ENCODE results near the gene FRMD4A.

Gene FRMD4A

DNA sequence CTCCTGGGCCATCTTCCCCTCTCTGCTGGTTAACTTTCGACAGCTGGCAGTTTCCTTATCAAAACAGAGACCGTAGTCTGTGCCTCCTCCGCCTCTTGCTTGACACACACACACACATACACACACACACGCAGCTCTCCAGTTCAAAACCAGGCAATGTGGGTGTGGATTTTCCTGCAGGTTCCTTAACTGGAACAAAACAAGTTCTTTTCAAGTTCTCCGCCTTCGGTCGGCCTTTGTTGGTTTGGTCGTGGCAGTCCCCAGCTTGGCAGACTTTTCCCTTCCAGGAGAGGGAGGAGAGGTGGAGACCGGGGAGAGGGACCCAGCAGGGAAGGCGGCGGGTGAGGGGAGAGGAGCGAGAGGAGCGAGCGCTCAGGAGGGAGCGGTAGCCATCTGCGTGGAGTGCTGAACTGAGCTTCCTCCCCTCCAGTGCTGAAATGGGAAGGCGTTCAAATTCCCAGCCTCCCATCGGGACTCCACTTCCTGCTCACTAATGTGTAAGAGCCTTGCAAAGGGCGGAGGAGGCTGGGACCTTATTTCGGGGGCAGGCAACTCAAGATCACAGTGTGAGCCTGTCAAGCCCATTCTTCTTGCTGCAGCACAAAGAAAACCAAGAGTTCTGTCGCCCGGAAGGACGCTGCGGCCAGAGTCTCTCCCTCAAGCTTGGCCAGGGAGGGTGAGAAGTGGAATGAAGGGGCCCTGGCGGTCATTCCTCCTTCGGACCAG is 623.4 kb downstream of the FRMD4A start:
- DNase-seq: no peak

DNA sequence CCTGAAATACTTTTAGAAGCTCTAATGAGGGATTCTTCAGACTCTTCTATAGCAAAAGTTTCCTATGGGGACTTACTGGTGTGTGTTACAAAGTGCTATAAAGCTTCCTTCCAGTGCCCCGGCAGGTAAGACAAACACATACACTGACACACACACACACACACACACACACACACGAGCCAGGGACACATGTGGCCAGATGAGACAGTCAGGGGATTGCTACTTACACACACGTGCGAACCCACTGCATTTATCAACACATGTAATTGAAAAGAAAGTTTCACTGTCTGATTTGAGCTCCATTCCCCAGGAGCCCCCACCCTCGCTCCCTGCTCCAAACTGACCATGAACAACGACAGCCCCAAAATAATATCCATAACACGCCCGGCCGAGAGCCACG is 624.1 kb downstream of the FRMD4A start:
- no peak for DNase-seq

DNA sequence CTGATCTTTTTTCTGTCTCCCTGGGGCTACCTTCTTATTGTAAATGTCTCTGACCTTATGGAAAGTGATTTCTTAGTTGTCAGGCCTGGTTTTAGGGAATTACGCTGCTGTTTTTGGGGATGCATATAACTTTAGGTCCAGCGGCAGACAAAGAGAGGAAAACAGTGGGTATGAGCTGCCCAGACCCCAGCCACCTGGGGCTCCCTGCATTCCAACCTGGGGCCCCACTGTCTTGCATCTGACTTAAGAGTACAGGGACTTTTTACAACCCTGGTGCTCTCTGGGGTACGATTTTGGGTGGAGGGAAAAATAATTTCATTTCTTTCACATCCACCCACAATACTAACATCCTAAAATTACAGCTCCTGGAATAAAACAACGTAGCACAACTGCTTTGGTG is 624.5 kb downstream of the FRMD4A start:
- DNase-seq: no peak

DNA sequence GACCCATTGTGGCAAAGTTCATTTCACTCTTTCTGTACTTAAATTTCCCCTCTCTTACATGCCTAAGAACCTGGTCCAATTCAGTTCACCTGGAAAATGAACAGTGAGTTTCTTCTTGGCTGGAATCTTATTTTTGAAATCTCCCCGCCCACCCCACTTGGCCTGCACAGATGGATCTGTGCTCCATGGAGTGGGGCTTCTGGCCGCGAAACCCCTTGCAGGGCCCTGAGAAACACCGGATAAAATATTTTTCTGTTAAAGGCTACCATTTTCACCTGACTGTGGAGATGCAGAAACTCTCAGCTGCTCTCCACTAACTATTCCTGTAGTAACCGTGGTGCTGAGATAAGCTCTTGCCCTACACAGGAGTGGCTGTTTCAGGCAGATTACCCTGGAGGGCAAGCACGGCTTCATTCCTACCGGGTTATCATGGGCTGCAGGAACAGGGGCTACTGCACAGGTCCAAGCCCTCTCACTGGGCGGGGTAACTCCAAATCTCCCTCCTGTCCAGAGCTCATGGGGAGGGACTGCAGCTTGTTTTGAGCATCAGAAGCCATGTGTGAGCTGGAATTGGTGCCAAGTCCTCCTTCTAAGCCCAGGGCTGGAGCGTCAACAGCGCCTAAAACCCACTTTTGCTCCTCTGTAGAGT is 625.1 kb downstream of the FRMD4A start:
- DNase-seq: no peak

DNA sequence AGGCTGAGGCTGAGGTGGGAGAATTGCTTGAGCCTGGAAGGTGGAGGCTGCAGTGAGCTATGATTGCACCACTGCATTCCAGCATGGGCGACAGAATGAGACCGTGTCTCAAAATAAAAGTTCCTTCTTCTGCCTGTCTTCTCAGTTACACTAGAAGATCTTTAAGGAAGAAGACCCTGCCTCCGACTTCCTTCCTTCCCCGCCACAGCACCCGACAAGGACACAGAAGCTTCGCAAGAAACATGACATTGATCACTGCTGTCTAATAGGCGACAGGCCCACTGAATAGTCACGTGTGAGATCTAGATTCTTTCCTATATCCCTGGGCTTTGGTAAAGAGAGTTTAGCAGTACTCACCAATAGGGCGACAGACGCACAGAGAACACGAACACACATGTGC is 625.8 kb downstream of the FRMD4A start:
- no peak for DNase-seq

DNA sequence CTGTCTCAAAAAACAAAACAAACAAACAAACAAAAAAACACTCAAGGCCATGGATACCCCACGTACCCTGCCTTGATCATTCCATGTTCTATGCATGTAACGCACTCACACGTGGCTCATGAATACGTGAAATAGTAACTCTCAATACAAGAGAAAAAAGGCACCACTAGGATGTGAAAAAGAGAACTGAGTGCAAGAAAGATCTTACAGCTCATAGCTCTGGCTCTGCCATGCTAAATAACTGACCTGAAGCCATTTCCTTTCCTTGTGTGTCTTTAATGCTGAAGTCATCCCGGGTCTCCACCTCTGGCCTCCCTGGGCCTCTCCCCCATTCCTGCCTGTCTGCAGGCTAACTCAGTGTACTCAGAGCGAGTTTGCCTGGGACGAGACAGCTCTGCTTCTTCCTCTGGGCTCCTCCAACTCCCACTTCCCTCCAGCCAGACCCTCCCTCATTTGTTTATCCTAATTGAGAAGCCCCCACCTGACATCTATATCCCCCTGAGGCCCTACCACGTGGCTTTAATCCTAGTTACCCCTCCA is 626.7 kb downstream of the FRMD4A start:
- DNase-seq: no peak

DNA sequence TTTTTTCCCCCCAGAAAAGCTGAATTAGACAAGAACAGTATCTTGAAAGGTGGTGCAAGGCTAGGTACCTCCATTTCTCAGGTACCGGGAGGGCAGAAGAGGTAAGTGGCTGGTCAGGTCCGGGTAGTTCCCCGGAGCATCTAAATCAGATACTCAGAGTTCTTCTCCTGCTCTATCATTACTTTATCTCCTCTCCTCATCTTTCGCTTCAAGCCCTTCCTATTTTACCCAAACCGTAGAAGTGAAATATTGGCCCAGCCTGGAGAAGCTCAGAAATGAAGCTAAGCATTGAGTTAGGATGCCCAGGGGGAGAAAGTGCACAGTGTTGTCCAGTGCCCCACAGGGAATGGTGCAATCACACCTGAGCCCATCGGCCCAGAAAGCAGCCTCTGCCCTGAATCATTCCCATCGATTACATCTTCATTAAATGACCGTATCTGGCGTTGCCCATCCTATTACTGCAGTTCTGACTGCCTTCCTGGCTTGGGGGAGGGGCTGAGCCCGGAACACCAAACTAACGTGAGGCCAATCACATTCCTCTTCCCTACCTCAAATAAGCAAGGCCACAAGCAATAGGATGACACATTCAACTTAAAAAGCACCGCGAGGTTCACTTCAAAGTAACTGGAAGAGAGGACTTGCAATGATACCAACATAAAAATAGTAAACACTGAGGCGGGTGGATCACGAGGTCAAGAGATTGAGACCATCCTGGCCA is 627.5 kb downstream of the FRMD4A start:
- DNase-seq: no peak

DNA sequence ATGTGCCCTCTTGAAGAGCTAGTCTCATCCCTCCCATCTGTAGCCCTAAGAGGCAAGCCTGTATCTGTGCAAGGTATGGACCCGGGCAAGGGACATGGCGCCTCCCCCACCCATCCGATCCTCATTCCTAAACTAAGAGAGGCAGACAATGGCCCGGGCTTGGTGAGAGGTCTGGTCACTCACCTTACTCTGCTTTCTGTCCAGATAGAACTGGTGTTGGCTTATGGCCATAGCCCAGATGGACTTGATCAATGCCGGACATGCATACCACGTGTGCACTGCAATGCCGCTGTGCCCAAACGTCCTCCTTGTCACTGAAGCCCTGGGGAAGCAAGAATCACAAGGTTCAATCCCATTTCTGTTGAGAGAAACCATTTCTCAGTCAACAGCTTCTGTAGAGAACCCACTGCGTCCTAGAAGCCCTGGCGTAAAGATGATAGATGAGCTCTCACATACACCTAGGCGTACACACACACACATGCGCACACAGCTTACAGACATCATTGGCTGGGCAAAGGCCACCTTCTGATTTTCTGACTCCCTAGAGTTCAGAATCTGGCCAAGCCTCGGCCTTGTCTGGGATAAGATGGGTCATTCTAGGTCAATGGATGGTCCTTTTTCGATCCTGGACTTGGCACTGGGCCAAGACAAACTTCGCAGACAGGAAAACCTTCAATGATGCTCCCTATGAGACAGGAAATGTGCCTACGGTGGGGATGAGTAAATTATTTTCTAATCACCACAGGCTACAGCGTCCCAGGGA is 629.4 kb downstream of the FRMD4A start:
- no peak for DNase-seq

DNA sequence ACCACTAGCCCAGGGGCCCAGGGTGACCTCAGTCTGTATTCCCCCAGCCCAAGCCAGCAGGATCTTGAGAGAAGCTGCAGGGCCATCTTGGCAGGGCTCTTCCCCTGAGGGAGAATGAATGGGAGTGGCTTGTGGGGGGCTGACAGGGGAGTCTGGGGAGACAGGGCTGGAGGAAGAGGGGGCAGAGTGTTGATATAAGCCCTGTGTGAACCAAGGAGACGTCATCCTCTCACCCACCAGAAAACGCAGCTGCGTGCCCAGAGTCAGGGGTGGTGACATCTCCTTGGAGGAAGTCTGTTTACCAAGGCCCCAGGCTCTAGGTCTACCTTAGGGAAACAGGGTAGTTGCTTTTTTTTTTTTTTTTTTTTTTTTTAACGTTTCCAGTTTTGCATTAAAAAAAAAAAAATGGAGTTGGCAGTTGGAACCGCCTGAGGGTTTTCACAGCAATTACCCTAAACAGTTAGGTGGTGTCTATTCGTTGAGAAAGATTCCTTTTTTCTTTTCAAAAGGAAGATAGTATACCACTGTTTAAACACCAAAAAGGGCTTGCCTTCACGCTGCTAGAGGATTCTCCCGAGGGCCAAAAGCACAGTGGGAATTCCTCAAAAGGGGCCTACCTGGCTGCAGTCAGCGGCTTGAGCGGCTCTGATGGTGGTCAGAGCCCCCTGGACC is 630.1 kb downstream of the FRMD4A start:
- DNase-seq: no peak

DNA sequence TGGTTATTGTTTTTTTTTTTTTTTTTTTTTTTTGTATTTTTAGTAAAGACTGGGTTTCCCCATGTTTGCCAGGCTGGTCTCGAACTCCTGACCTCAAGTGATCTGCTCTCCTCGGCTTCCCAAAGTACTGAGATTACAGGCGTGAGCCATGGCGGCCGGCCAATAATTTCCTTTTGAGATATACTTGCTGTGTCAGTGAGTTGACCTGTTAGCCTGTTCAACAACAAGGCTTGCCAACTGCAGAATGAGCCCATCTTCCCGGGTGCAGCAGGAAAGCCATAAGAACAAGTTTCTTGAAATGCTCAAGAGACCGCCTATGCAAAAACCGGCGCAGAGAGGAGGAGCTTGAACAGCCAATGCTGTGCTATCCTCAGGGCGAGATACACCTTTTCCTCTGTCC is 631.5 kb downstream of the FRMD4A start:
- no peak for DNase-seq

DNA sequence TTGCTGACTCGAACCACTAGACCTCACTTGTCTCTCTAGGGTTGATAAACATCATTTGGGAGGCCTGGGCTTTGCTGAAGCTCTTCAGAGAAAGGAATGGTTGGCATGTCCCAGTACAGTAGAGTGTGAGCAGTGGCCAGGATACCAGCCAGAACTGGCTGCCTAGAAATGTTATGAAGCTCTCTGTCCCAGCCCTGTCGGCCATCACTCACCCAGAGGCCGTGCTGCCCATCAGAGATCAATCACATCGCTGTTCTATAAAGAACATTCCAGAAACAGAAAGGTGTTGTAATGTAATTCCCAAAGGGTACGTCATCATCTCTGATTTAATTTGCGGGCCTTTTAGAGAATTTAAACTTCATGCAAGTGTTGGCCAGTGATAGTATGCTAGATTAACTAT is 632.5 kb downstream of the FRMD4A start:
- DNase-seq: no peak

DNA sequence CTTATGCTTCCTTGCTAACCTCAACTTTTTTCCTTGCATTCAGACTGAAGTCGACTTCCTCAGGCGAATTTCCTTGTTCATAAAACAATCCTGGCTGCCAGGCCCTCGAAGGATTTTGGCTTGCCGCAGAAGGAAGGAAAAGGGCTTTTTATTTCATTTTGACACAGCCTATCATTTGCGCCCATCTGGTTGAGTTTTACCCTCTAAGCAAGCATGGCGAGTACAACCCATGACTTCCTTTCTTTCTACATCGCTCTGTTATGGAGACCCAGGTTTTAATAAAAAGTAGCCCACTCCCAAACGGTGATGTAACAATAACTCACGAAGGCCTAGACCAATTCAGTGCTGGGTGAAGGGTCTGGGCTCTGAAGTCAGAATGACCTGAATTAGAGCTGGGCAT is 634.7 kb downstream of the FRMD4A start:
- no peak for DNase-seq

DNA sequence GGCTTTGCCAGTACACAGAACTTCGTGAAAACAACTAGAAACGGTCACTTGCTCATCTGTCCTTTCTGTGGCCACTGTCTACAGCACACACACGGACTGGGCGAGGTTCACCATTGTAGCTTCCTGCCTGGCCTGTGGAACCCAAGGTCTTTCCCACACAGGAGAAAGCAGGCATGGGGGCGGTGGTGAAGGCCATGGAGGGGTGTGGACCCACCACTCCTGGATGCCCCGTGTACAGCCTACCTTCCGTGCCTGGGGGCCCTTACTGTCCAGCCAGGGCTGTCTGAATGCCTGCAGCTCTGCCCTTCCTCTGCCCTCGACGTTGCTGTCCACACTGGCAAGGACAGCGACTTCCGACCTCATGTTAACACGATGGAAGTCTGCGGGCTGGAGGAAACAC is 635.1 kb downstream of the FRMD4A start:
- no peak for DNase-seq

DNA sequence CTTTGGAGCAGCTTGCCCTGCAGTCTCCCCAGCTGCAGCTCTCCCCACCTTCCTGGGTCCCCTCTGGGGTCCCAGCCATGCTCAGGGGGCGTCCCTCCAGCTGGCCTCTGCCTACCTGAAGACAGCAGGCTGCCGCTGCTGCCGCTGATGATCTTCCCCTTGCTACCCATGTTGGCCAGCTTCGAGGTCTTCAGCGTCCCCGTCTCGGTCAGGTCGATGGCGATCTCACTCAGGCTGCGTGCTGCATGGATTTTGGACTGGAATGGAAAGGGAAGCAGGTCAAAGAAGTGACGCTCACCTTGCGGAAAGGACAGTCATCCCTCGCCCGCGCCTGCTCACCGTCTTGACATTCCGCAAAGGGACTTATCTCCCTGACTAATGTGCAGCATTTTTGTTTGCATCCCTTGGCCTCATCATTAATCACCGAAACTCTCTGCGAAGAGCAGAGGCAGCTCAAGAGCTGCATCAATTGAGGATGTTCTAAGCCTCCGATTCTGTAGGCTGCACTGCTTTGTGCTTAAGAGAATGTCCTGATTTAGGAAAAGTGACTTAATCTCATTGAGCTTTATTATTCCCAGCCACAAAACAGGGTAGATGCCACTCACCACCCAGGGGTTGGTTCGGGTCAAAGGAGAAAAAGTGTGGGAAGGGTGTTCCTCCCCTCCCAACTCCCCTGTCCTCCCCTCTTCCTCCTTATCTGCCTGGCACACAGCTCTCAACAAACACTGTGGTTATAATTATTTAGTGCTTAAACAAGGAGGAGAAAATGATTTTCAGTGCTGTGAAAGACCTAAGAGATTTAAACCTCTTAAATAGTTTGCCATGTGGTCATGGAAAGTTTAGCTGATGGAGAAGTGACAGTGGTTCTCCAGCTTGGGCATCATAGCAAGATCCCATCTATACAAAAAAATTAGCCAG is 636.7 kb downstream of the FRMD4A start:
- DNase-seq: no peak

DNA sequence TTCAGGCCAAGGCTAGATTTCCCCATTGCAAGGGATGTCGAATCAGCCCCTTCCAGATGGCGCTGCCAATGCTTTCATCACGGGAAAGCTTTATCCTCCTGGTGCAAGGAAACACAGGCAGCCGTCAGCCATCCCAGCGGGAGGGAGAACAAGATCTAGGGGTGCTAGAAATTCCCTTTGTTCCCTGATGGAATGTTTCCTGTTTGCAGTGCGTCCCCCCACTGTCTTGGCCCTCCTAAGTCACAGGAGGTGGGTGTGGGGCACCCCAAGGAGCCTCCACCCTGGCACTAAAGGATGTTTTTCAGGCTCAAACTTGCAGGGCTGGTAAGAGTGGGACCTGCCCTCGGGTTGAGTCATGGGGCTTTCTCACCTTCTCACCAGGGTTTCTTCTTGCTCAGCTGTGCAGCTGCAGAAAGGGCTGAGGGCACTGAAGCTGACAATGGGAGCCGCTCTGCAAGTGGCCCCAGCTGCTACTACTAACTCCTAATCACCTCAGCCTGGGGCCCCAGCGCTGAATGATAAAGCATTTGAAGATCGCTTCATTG is 640.4 kb downstream of the FRMD4A start:
- no peak for DNase-seq

DNA sequence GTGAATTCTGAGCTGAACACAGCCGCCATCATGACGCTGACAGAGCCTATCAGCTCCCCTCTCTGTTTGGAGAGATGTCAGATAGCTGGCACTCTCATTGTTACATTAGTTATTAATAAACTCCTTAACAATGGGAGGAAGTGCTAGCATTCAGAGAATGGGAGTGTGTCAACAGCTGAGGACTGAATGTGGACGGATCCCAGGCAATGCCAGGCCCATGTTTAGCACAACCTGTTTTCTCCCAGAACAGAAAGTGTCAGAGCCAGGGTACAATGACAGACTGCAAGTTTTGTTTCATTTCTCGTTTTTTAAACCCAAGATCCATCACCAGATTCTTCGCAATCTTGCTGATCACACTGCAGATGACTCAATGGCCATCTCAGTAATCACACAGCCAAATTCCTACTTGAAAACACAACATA is 644.4 kb downstream of the FRMD4A start:
- DNase-seq: no peak

DNA sequence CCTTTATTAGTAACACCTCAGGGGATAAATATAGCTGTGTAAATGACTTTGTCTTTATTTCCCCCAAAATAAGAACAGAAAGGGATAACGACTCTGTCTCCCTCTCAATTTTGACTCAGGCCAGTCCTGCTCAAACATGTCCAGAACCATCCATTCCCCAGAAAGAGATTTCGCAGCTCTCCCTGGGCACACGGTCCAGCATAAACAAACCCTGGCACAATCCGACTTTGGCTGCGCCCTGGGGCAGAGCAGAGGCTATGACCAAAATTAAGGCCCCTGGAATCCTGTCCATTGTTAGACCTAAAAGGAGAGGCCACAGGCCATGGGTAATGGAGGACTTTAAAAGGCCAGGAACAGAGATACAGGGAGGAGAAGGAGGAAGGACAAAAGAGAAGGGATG is 644.8 kb downstream of the FRMD4A start:
- DNase-seq: no peak

DNA sequence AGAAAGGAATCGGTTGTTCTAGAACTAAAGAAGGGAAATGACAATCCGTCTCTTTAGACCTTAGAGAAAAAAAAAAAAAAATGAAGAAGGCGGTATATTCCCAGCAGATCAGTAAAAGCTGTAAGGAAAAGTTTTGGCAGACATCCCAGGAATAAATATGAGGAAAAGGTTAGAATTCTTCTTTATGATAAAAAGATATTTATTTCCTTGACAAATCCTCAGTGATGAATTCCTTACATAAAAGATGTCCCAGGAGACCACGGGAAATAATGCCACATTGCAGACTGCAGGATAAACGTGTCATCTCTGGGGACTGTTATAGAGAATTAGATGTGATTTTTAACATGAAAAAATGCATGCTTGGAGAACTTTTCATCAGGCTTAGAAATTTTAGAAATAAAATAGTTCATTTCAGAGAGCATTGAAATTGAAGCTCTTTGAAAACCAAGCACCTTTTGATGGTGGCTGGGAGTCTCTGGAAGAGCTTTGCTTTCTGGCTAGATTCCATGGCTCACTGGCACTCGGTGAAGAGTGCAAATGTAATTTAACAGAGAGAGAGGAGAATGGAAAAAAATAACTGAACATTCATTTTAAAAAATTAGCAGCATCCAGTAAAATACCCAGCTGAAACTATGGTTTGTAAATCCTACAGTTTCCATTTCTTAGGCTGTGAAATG is 645.8 kb downstream of the FRMD4A start:
- no peak for DNase-seq

DNA sequence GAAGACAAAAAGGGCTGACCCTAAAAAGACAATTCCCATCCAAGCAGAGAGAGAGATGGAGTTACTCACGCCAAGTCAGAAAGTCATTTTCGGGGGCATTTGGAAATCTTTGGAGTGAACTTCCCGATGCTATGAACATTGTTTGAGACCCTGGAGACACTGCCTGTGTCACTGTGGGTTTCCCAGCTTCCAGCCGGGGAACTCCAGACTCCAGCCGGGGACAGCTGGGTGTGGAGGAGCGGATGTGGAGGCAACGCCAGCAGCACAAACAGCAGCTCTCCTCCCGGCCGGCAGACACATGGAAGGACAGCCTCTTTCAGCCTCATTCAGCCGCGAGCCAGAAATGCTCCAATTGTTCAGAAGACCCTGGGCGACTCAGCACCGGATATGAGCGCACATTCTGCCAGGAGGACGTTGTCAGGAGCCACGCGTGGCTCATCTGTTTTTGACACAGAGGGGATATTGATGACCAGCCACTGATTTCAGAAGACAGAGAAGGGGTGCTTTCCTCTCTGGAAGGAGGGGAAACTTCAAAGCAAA is 646.4 kb downstream of the FRMD4A start:
- DNase-seq: no peak

DNA sequence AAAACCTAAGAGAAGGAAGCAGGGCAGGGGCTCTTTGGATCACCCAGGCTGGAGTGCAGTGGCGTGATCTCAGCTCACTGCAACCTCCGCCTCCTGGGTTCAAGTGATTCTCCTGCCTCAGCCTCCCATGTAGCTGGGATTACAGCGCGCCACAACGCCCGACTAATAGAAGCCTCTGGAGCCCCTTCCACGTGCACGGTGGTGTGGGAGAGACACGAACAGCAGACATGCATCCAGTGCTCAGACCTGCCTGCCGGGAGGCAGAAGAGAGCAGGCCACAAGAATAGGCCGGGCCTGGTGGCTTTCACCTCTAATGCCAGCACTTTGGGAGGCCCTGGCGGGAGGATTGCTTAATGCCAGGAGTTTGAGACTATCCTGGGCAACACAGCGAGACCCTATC is 647.7 kb downstream of the FRMD4A start:
- no peak for DNase-seq

Data from T-helper 1 cell (primary cell).